Natural killer cell (primary cell): ENCODE results near the gene ZNF770. TPM values are rescaled to one million over a fixed set of nuclear protein-coding genes. Genes with fewer than 3 reads are reported as not detected.

Experiments
- ATAC-seq, 3 donors: fragments of 150-1000 bp in 2 of 3; fragments of 200-7000 bp in 1 of 3; cut with Tn5 transposase; 1 replicate in 1 of 3; 2 replicates in 2 of 3; pipeline ENCODE4 v1.10.0; 2021; ENCODE audit warnings: mild to moderate bottlenecking in 2 of 3, moderate library complexity in 2 of 3
- DNase-seq, 2 donors: peaks; one replicate each; pipeline versions ENCODE4 v3.0.0 to v3.0.0-alpha.2; 2013 to 2021; ENCODE audit warnings: mixed read lengths in 1 of 2
- H3K27ac ChIP-seq: one replicate; pipeline ENCODE4 v1.5.1; 2013; ENCODE audit warnings: mild to moderate bottlenecking, low read length
- H3K27me3 ChIP-seq: one replicate; pipeline ENCODE4 v1.6.1; 2013; ENCODE audit warnings: low read length; ENCODE audit not compliant: control insufficient read depth, insufficient read depth
- H3K36me3 ChIP-seq: one replicate; pipeline ENCODE4 v1.6.1; 2013; ENCODE audit warnings: low read length; ENCODE audit not compliant: control insufficient read depth, insufficient read depth
- H3K4me1 ChIP-seq: one replicate; pipeline ENCODE4 v1.6.1; 2013; ENCODE audit warnings: low read length; ENCODE audit not compliant: control insufficient read depth, insufficient read depth
- H3K4me3 ChIP-seq: one replicate; pipeline ENCODE4 v1.5.1; 2013; ENCODE audit warnings: low read length
- H3K9me3 ChIP-seq: one replicate; pipeline ENCODE4 v1.6.1; 2013; ENCODE audit warnings: low read length; ENCODE audit not compliant: control insufficient read depth, insufficient read depth
- H3K27ac Mint-ChIP-seq, 2 donors: one replicate each; pipeline ENCODE4 v1.8.0; 2022; ENCODE audit warnings: mild to moderate bottlenecking in 2 of 2, mixed read lengths in 2 of 2, moderate library complexity in 1 of 2
- H3K27me3 Mint-ChIP-seq, 2 donors: one replicate each; pipeline ENCODE4 v1.8.0; 2022; ENCODE audit warnings: low read depth in 2 of 2, mixed read lengths in 2 of 2
- H3K36me3 Mint-ChIP-seq: one replicate; pipeline ENCODE4 v1.8.0; 2022; ENCODE audit warnings: mixed read lengths
- H3K4me1 Mint-ChIP-seq, 2 donors: one replicate each; pipeline ENCODE4 v1.8.0; 2022; ENCODE audit warnings: mixed read lengths in 2 of 2
- H3K4me3 Mint-ChIP-seq: one replicate; pipeline ENCODE4 v1.8.0; 2022; ENCODE audit warnings: mild to moderate bottlenecking, moderate library complexity, mixed read lengths
- H3K9me3 Mint-ChIP-seq, 2 donors: one replicate each; pipeline ENCODE4 v1.8.0; 2022; ENCODE audit warnings: mixed read lengths in 2 of 2
- WGBS: methylation state at CpG from one replicate; pipeline ENCODE4 v1.1.7; 2013; ENCODE audit warnings: missing lambda C conversion rate; ENCODE audit not compliant: insufficient coverage; 5-methylcytosine and 5-hydroxymethylcytosine counted together
- intact Hi-C: fragments of 100-400 bp; cut with micrococcal nuclease; formaldehyde crosslinking; loops from one replicate; pipeline ENCODE4 v1.14.2; 2022
- total RNA-seq, 4 donors: library from RNA; stranded (reverse); fragments of 120-200 nt in 1 of 4; gene quantifications; one replicate each; pipeline versions ENCODE4 v1.2.3 to v1.2.4, GENCODE V29; 2013 to 2022
- TF ChIP-seq, protein P1 (sequence below): fragments of 200-600 bp; IDR thresholded peaks from one replicate; pipeline ENCODE4 v1.8.0; 2022; ENCODE audit warnings: antibody characterized with exemption

ZNF770 gene
- total RNA-seq, 3 donors from 2014 or later (not counting 1 experiment from before 2014, with no cell fraction given): 26.4 to 35.3 (median 30.1) TPM

DNA sequence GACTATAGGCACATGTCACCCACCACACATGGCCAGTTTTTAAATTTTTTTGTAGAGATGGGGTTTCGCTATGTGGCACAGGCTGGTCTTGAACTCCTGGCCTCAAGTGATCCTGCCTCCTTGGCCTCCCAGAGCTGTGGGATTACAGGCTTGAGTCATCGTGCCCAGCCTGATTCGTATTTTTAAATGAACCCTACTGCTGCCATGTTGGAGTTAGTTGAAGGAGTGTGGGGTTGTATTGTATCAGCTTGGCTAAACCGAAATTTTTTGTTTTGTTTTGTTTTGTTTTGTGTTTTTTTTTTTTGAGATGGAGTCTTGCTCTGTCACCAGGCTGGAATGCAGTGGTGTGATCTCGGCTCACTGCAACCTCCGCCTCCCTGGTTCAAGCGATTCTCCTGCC, 11.8 kb upstream of the ZNF770 start:
- Mint-ChIP-seq H3K36me3 (no peaks in the 10 kb centered on the region), H3K4me1 (no peaks in the 10 kb centered on the region), H3K27ac (no peak overlapping the region), H3K27me3 (peaks cover 11 to 15% of the 10 kb centered on the region in 2 donors), H3K9me3 (no peaks in the 10 kb centered on the region), H3K4me3 (no peak overlapping the region)
- H3K4me3 ChIP-seq: no peak overlapping the region
- ATAC-seq (no peak), DNase-seq (no peak)
- no peaks in the 10 kb centered on the region for H3K27me3 ChIP-seq
- H3K4me1 ChIP-seq: no peaks in the 10 kb centered on the region
- 84% methylated on average over 4 of the region's 7 CpGs for WGBS
- intact Hi-C loops: no loop called here
- H3K36me3 ChIP-seq: no peaks in the 10 kb centered on the region
- no peak overlapping the region for H3K27ac ChIP-seq
- no peaks in the 10 kb centered on the region for H3K9me3 ChIP-seq
- TF ChIP-seq, protein P1, sequence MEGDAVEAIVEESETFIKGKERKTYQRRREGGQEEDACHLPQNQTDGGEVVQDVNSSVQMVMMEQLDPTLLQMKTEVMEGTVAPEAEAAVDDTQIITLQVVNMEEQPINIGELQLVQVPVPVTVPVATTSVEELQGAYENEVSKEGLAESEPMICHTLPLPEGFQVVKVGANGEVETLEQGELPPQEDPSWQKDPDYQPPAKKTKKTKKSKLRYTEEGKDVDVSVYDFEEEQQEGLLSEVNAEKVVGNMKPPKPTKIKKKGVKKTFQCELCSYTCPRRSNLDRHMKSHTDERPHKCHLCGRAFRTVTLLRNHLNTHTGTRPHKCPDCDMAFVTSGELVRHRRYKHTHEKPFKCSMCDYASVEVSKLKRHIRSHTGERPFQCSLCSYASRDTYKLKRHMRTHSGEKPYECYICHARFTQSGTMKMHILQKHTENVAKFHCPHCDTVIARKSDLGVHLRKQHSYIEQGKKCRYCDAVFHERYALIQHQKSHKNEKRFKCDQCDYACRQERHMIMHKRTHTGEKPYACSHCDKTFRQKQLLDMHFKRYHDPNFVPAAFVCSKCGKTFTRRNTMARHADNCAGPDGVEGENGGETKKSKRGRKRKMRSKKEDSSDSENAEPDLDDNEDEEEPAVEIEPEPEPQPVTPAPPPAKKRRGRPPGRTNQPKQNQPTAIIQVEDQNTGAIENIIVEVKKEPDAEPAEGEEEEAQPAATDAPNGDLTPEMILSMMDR: no peak

DNA sequence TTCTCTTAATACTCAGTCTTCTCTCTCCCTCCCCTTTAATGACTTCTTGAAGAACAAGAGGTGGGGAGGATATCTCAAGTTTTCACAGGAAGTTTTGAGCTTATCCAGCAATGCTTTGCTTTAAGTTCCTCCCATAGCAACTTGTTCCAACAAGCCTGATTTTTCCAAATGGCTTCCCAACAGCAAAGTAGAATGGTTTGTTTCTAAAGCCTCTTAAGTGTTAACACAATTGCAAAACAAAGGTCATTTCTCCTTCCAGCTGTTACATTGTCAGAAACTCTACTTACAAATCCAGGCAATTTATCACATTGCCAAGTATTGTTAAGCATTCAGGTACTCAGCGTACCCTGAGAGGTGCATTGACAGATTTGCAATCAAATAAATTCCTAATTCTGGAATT, 6.8 kb upstream of the ZNF770 start:
- Mint-ChIP-seq H3K27ac (no peak overlapping the region), H3K4me3 (no peak overlapping the region), H3K4me1 (no peaks in the 10 kb centered on the region), H3K36me3 (no peaks in the 10 kb centered on the region), H3K9me3 (no peaks in the 10 kb centered on the region), H3K27me3 (peaks cover 17 to 23% of the 10 kb centered on the region in 2 donors)
- Histone ChIP-seq H3K4me3 (no peak overlapping the region), H3K27me3 (peaks cover 4% of the 10 kb centered on the region), H3K36me3 (no peaks in the 10 kb centered on the region), H3K9me3 (no peaks in the 10 kb centered on the region), H3K4me1 (no peaks in the 10 kb centered on the region), H3K27ac (no peak overlapping the region)
- WGBS: 100% methylated on average over 1 of the region's 1 CpG
- intact Hi-C loops: no loop called here
- ATAC-seq (no peak), DNase-seq (no peak)
- TF ChIP-seq, protein P1: no peak

DNA sequence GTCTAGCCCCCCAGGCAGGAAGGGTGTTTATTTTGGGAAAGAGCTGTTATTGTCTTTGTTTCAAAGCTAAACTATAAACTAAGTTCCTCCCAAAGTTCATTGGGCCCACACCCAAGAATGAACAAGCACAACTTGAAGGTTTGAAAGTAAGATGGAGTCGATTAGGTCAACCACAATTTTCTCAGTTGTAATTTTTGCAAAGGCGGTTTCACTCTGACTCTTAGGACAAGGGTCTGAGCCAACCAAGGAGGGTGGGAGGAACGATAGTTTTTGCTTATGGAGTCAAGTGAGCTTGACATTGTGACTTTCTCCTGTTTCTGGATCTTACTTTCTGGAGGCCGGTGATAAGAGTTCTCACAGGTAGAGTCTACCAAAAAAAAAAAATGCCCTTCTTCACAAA, 5.8 kb upstream of the ZNF770 start:
- Mint-ChIP-seq H3K27ac (no peak overlapping the region), H3K36me3 (no peaks in the 10 kb centered on the region), H3K9me3 (no peaks in the 10 kb centered on the region), H3K4me3 (no peak overlapping the region), H3K27me3 (peaks cover 16 to 23% of the 10 kb centered on the region in 2 donors), H3K4me1 (no peaks in the 10 kb centered on the region)
- Histone ChIP-seq H3K4me3 (no peak overlapping the region), H3K27ac (no peak overlapping the region), H3K36me3 (no peaks in the 10 kb centered on the region), H3K4me1 (no peaks in the 10 kb centered on the region), H3K27me3 (peaks cover 4% of the 10 kb centered on the region), H3K9me3 (no peaks in the 10 kb centered on the region)
- intact Hi-C loops: no loop called here
- 65% methylated on average over 4 of the region's 4 CpGs for WGBS
- DNase-seq (no peak), ATAC-seq (no peak)
- TF ChIP-seq, protein P1: no peak

DNA sequence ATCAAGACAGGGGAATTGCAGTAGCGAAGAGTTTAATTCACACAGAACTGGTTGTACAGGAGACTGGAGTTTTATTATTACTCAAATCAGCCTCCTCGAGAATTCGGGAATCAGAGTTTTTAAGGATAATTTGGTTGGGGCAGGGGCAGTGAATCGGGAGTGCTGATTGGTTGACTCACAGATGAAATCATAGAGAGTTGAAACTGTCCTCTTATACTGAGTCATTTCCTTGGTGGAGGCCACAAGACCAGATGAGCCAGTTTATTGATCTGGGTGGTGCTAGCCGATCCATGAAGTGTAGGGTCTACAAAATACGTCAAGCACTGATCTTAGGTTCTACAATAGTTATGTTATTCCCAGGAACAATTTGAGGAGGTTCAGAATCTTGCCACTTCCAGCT, 5.3 kb upstream of the ZNF770 start:
- intact Hi-C loops: no loop called here
- no peak for ATAC-seq

More for the DNA sequence above, 5.3 kb upstream of the ZNF770 start:
- DNase-seq: no peak
- H3K36me3 ChIP-seq: no peaks in the 10 kb centered on the region
- H3K4me1 ChIP-seq: no peaks in the 10 kb centered on the region
- no peaks in the 10 kb centered on the region for H3K9me3 ChIP-seq
- Mint-ChIP-seq H3K27me3 (peaks cover 13 to 23% of the 10 kb centered on the region in 2 donors), H3K9me3 (no peaks in the 10 kb centered on the region), H3K4me1 (no peaks in the 10 kb centered on the region), H3K4me3 (no peak overlapping the region), H3K27ac (no peak overlapping the region), H3K36me3 (no peaks in the 10 kb centered on the region)
- no peak overlapping the region for H3K27ac ChIP-seq
- H3K4me3 ChIP-seq: no peak overlapping the region
- H3K27me3 ChIP-seq: peaks cover 4% of the 10 kb centered on the region
- 76% methylated on average over 6 of the region's 6 CpGs for WGBS
- TF ChIP-seq, protein P1: no peak
